NCI-H748 (cell line): ENCODE measurements around the gene SLC7A1.

Source experiments
- DNase-seq: peaks from one replicate; lab custom pipeline; 2025; ENCODE audit not compliant: unreplicated experiment; lab: John Stamatoyannopoulos, UW

SLC7A1 gene

GRCh38 chr13:29496241-29496712 lies 99.2 kb downstream of the SLC7A1 start:
- DNase-seq, result no peak

- DNase-seq, result no peak
Measured at GRCh38 chr13:29494520-29494919, 101.0 kb downstream of the SLC7A1 start.

GRCh38 chr13:29493796-29494195 lies 101.7 kb downstream of the SLC7A1 start:
- no peak for DNase-seq

- DNase-seq, result no peak
Measured at GRCh38 chr13:29491248-29491647, 104.2 kb downstream of the SLC7A1 start.

GRCh38 chr13:29490561-29490885 lies 105.0 kb downstream of the SLC7A1 start:
- no peak for DNase-seq

GRCh38 chr13:29489650-29490560 lies 105.6 kb downstream of the SLC7A1 start:
- DNase-seq, result no peak

- DNase-seq, result no peak
Measured at GRCh38 chr13:29487466-29488454, 107.7 kb downstream of the SLC7A1 start.

- no peak for DNase-seq
Measured at GRCh38 chr13:29486551-29486950, 108.9 kb downstream of the SLC7A1 start.

- DNase-seq, result no peak
Measured at GRCh38 chr13:29484796-29485195, 110.7 kb downstream of the SLC7A1 start.

- DNase-seq, result peak; percentile 56
Measured at GRCh38 chr13:29484236-29484635, 111.3 kb downstream of the SLC7A1 start.

GRCh38 chr13:29483623-29484022 lies 111.9 kb downstream of the SLC7A1 start:
- no peak for DNase-seq

- DNase-seq, result no peak
Measured at GRCh38 chr13:29483211-29483610, 112.3 kb downstream of the SLC7A1 start.

GRCh38 chr13:29482504-29482903 lies 113.0 kb downstream of the SLC7A1 start:
- no peak for DNase-seq

GRCh38 chr13:29481603-29482002 lies 113.9 kb downstream of the SLC7A1 start:
- no peak for DNase-seq

- DNase-seq, result no peak
Measured at GRCh38 chr13:29480893-29481525, 114.5 kb downstream of the SLC7A1 start.

- DNase-seq, result peak; percentile 71
Measured at GRCh38 chr13:29479716-29480492, 115.6 kb downstream of the SLC7A1 start.

- DNase-seq, result no peak
Measured at GRCh38 chr13:29476046-29476445, 119.4 kb downstream of the SLC7A1 start.

- DNase-seq, result no peak
Measured at GRCh38 chr13:29474991-29475390, 120.5 kb downstream of the SLC7A1 start.

GRCh38 chr13:29473166-29473565 lies 122.3 kb downstream of the SLC7A1 start:
- no peak for DNase-seq

- peak; percentile 73 for DNase-seq
Measured at GRCh38 chr13:29472332-29472961, 123.0 kb downstream of the SLC7A1 start.
